Epithelial cell of prostate (primary cell): Measurements from ENCODE around the gene GARIN6.
"Not testable (repeated sequence)": the region's sequence is repeated elsewhere in the genome, so short reads cannot be mapped to it uniquely, and the experiment has no call there.

Experiments
- DNase-seq: peaks from one replicate; pipeline ENCODE4 v3.0.0-alpha.2; 2011; ENCODE audit warnings: low read depth, low spot score
- H3K27ac ChIP-seq: fragments of 450-650 bp; 2 replicates; pipeline ENCODE4 v1.5.1; 2017; ENCODE audit warnings: mild to moderate bottlenecking

The GARIN6 gene

DNA sequence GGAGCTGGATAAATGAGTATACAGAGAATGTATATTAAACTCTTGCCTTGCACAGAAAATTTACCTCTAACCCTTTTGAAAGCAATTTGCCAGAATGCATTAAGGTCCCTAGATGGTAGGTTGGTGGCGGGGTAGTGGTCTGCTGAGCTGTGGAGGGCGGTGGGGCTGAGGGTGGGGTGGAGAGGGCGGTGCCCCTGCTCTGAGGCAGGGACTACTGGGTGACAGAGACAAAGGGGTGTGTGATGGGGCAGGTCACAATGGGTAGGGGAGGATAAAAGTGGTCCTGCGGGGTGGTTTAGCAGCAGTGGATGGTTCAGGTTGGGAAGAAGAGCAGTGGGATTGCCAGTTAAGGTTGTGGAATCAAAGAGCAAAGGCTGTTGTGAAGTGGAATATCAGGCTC lies at the start of gene GARIN6:
Gene GARIN6, plus strand, starts transcription at position 301 of the 400 bp plus-strand sequence. CDS start 422 bp downstream, outside the sequence.
- DNase-seq = no peak
- no peak within 1 kb of the TSS for H3K27ac ChIP-seq

DNA sequence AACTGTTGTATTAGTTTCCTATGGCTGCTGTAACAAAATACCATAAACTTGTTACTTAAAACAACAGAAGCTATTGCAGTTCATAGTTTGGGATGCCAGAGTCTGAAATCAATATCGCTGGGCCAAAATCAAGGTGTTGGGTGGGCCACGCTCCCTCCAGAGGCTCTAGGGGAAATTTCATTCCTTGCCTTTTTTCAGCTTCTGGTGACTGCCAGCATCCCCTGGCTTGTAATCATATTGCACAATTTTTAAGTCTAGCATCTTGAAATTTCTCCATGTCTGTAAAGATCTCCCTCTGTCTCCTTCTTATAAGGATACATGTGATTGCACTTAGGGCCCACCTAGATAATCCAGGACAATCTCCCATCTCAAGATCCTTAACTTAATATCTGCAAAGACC lies 48.8 kb upstream of the GARIN6 start:
- no peak for DNase-seq

DNA sequence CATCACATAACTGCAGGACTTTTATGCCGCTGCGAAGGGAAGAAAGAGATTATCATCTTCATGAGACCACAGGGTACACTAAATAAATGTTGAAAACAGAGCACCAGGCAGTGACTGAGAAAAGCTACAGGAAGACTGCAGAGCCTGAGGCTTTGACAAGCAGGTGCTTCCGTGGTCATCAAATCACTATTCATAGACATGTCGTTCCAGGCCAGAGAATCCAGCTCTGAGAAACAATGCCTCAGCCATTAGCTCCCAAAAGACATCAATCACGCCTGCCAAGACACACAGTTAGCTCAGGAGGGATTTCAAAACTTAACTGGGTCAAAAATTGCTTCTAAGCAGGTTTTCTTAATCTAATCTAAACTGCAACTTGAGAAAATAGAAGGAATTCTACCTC lies 47.2 kb upstream of the GARIN6 start:
- H3K27ac ChIP-seq = no peak overlapping the region
- no peak for DNase-seq

More for the DNA sequence above, 48.8 kb upstream of the GARIN6 start:
- H3K27ac ChIP-seq = no peak overlapping the region

DNA sequence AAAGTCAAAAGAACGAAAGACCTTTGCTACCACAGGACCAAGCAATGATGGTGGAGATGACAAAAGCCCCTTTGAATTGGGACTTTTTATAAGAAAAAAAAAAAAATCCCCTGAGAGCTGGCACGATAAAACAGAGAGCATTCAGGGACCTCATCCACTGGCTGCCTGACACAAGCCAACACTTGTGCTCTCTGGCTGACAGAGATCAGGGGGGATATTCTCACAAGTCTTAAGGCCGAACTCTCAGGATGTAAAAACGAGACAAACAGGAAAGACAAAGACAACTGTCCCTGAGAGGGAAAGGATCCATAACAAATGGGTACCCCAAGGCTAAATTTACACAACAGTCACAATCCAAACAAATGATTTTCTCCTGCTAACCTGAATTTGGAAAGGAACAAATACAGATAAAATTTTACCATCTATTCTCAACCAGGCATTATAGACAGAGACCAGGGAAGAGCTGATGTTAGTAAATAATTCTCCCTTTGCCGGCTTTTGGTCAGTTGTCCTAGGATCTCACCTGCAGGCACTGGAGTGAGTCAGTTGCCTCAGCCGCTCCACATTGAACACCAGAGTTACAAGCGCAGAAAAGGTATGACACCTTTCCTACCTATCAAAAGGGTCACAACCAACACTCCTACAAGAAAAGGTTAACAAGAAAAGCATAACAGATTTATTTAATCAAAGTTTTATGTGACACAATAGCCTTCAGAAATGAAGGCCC lies 37.9 kb upstream of the GARIN6 start:
- no peak overlapping the region for H3K27ac ChIP-seq
- no peak for DNase-seq

DNA sequence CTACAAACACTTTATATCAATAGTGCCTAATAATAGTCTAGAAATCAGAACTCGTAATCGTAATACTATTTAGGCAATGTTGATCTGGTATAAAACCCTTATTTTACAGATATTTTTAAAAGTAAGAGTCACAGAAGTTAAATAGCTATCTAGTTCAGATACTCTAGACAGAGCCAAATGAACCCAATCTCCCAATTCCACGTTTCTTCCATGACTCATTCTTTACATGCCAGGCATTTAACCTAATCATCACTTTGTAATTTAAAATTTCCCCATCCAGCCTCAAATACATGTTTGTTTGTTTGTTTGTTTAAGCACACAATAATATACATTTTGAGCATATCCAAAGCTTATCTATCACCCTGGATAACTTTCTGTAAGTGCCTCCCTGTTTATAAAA lies 36.4 kb upstream of the GARIN6 start:
- H3K27ac ChIP-seq = no peak overlapping the region
- no peak for DNase-seq

DNA sequence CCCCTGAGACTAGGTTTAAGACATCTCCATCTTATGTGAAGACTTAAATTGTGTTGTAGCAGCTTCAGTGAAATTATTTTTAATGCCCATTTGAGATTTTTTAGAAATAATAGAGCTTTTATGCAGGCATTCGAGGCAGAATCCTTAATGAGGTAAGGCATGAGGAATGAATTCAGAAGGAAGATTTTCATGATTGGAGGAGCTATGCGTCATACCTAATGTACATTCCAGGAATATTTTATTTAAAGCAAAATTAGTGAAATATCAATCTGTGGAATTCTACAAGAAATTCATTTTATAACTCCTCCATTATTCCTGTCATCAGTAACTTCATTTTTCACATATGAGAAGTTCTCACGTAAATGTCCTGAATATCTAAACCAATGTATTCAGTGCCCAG lies 36.0 kb upstream of the GARIN6 start:
- H3K27ac ChIP-seq = no peak overlapping the region
- no peak for DNase-seq

DNA sequence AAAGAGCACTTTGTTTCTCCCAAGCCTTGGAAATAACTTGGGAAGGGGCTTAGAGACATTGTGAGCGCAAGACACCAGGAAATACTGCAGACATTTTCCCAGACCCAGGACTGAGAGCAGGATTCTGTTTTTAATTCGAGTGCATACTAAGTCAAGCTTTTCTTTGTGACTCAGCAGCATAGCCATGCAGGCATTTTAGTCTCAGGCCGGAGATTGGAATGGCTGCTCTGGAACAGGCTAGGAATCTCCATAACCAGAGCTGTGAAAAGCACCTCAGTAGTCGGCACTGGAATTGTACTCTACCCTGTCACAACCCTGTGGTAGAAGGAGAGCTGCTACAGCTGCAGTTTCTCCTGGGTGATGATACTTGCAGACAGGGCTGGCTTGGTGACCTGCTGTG lies 28.9 kb upstream of the GARIN6 start:
- no peak overlapping the region for H3K27ac ChIP-seq
- DNase-seq = no peak

DNA sequence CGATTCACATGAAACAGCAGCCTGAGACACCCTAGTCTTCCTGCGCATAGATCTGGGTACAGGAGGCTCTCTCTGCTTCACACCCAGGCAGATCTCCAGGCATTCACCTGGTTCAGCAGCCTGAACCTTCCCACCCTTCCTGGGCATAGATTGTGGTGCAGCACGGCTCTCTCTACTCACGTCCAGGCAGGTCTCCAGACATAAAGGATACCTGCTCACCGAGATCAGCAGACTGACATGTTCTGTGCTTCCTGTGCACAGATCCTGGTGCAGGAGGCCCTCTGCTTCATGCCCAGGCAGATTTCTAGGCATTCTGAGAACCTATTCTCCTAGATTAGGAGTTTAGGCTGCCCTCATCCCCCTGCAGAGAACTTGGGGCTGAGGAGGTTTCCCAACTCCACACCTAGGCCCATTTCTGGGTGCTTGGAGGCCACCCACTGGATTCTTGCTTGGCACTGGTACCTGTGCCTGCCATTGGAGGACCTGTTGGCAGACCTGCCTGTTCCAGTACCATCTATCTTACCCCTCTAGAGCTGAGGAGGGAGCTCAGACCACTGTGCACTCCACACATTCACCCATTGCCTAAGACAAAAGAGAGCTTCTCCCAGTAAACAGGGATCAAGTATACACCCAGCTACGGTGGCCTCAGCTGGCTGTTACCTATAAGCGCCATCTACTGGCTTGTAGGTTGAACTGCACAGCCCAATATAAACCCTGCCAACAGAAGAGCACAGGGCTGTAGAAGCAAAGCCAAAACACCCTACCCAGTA lies 28.0 kb upstream of the GARIN6 start:
- no peak for DNase-seq

DNA sequence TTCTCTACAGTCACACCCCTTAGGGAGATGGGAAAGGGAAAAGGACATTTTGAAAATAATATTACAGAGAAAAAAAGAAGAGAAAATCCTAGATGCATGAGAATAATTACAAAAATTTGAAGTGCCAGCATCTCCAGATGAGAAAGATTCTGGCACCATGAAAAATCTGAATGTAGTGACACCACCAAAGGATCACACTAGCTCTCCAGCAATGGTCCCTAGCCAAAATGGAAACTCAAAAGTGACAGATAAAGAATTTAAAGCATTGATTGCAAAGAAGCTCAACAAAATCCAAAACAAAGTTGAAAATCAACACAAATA lies 27.4 kb upstream of the GARIN6 start:
- no peak for DNase-seq
- no peak overlapping the region for H3K27ac ChIP-seq

More for the DNA sequence above, 28.0 kb upstream of the GARIN6 start:
- H3K27ac ChIP-seq = no peak overlapping the region

DNA sequence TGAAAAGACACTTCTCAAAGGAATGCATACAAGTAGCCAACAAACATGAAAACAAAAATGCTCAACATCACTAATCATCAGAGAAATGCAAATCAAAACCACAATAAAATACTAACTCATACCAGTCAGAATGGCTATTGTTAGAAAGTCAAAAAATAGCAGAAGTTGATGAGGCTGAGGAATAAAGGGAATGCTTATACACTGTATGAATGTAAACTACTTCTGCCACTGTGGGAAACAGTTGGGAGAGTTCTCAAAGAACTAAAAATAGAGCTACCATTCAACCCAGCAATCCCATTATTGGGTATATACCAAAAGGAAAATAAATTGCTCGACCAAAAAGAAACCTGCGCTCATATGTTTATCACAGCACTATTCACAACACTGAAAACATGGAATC lies 23.0 kb upstream of the GARIN6 start:
- DNase-seq, H3K27ac ChIP-seq: not testable (repeated sequence)

DNA sequence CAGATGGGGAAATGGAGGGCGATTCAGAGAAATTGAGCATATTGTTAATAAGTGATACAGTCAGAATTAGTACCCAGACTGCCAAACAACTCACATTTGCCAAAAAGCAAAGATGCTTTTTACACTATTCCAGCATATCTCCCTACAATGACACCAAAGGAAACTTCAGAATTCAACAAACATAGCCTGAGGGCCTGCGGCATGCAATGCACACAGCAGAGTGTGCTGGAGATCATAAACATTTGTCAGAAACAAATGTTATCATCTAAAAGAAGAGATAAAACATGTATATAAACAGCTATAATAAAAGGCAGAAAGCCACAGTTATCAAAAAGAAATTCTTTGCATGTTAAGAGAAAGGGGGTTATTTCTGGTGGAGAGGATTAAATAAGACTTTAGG lies 20.1 kb upstream of the GARIN6 start:
- H3K27ac ChIP-seq = no peak overlapping the region
- no peak for DNase-seq

DNA sequence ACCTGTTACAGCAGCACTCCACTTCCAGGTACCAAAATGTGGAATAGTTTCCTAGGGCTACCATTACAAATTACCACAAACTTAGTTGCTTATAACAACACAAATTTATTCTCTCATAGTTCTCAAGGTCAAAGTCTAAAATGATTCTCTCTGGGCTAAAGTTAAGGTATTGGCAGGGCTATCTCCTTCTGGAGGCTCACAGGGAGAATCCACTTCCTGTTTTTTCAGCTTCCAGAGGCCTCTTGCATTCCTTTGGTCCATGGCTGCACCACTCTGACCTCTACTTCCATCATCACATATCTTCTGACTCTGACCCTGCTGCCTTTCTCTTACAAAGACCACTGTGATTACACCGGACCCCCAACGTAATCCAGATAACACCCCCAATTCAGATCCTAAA lies 2.9 kb upstream of the GARIN6 start:
- DNase-seq = no peak
- no peak overlapping the region for H3K27ac ChIP-seq

DNA sequence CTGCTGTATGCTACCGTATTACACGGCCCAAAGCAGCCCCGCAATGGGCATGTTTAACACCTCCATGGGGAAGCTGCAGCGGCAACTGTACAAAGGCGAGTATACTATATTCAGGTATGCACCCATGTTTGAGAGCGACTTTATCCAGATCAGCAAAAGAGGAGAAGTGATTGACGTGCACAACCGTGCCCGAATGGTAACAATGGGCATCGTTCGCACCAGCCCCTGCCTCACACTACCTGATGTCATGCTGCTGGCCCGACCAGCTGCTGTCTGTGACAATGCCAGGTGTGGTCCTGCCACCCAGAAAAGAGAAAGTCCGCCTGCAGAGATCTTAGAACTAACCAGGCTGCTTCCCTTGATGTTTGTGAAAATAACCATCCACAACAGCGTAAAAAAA lies 630 bp downstream of the GARIN6 start:
- H3K27ac ChIP-seq = no peak overlapping the region
- DNase-seq = no peak

DNA sequence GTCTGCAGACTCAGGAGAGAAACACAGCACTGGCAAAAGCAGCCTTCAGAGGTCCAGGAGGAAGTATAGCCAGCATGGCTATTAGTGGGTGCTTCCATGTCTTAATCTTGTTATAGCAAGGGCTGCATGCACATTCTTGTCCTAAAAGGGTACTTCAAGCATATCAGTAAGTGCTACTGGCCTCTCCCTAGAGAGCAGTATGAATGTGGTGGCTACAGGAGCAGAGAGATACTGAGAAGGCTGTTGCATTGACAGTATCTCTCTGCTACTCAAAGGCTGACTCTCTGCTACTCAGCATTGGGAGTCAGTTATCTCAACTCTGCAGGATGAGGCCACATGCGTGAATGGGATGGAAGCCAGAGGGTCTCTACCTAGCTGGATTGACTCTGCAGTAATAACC lies 2.0 kb downstream of the GARIN6 start:
- DNase-seq = no peak
- no peak overlapping the region for H3K27ac ChIP-seq

DNA sequence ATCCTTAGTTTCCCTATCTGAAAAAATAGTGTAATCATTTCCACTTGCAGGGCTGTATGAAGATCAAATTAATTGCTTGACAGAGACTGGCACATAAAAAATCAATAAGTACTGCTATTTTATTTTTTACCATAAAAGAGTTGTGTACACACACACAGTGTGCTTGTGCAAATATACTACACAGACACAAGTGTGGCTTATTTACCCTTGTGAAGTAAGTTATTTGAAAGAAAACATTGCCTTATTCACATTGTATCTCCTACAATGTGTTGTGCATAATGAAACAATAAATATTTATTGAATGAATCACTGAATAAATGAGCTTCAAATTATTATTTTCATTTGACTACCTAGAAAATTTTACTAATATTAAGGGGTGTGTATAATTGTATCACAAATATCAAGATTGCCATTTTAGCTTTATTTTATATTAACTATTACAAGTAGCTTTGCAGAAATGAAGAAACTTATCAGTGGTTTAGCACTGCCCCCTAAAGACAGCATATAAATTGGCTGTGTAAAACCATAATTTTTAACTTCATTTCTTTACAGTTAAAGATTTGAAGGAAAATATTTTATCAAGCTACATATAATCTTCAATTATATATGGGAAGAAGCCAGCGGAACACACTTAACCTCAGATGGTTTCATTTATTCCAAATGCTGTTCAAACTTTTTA lies 11.3 kb downstream of the GARIN6 start:
- no peak overlapping the region for H3K27ac ChIP-seq
- DNase-seq = no peak

DNA sequence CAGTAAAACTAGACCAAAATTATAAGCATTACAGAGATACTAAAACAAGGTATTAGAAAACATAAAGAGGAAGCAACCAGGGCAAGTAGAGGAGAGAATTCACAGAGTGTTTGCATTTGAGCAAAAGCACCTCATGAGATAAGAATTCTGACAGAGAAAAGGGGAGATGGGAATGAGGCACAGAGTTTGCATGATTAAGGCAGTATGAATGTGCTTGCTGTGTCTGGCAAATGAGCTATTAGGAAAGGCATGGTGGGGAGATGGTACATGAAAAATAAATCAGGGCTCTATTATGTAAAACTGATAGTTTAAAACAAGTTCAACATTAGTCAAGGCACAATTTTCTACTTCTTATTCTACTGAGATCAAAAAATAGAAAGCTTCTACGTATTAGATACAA lies 23.1 kb downstream of the GARIN6 start:
- no peak overlapping the region for H3K27ac ChIP-seq
- DNase-seq = no peak

DNA sequence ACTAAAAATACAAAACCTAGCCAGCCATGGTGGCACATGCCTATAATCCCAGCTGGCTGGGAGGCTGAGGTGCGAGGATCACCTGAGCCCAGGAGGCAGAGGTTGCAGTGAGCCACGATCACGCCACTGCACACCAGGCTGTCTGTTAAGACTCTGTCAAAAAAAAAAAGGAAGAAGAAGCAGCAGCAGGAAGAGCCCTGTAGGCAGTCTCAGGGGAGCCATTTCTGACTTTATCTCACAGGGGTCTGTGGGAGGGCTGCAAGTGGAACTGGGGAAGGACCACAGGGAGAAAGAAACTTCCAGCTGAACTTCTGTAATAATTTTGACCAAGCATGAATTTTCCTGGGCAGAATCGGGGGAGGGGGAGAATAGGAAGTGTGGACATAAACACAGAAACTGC lies 32.7 kb downstream of the GARIN6 start:
- DNase-seq = no peak
- no peak overlapping the region for H3K27ac ChIP-seq

DNA sequence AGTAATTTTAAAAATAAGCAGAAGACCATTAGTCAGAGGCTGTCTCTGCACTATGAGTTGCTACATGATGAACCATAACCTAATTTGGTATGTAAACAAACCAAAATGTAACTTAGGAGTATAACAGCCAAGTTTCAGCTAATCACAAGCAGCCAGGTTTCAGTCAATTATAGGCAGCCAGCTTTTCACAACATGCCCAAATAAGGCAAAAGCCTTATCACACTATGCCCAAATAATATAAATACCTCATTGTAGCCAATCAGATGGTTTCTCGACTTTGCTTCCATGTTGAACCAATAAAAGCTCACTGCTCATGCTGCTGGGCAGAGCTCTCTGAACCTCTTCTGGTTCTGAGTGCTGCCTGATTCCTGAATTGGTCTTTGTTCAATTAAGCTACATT lies 38.6 kb downstream of the GARIN6 start:
- no peak for DNase-seq
- H3K27ac ChIP-seq = no peak overlapping the region

DNA sequence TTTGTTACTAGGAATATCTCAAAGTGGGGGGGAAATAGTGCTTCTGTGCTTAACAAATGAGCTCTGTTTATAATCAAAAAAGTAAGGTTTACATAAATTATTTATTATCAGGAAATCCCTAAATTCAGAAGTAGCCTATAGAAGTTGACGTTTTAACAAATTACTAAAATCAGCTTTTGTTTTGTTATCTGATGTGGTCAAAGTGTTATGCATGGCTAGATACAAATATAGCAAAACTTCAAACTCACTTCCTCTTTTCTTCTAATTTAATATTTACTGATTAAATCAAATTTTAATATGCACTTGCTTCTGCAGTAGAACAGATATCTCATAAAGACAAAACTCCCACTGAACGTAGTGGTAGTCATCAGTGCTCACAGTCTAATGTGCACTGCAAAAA lies 47.5 kb downstream of the GARIN6 start:
- no peak for DNase-seq
- H3K27ac ChIP-seq = no peak overlapping the region
